GM18502 (cell line): ENCODE results near the gene MOSMO.
"Not testable (repeated sequence)": the region's sequence is repeated elsewhere in the genome, so short reads cannot be mapped to it uniquely, and the experiment has no call there.

Experiments
- ATAC-seq: cut with Tn5 transposase; IDR thresholded peaks from one replicate; pipeline ENCODE4 v1.9.1; 2021; ENCODE audit warnings: mild to moderate bottlenecking; ENCODE audit not compliant: unreplicated experiment, poor library complexity

The MOSMO gene

GRCh38 chr16:22126037-22126558 lies 118.2 kb downstream of the MOSMO start:
- no peak for ATAC-seq

DNA sequence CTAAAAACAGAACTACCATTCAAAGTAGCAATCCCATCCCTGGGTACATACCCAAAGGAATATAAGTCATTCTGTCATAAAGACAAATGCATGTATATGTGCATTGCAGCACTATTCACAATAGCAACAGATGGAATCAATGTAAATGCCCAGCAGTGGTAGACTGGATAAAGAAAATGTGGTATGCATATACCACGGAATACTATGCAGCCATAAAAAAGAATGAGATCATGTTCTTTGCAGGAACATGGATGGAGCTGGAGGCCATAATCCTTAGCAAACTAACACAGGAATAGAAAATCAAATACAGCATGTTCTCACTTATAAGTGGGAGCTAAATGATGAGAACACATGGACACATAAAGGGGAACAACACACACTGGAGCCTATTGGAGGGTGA lies 120.6 kb downstream of the MOSMO start:
- not testable (repeated sequence) for ATAC-seq

DNA sequence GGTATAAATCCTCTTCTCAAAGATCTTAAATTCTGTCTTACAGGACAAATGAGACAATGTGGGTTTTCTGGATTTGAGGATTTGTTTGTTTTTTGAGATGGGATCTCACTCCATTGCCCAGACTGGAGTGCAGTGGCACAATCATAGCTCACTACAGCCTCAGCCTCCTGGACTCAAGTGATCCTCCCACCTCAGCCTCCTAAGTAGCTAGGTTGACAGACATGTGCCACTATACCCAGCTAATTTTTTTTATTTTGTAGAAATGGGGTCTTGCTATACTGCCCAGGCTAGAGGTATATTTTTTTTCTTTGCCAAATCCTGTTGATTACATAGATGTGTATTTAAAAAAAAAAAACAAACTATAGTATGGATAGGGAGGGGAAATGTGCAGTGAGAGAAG lies 122.6 kb downstream of the MOSMO start:
- ATAC-seq, result no peak

- no peak for ATAC-seq
Measured at GRCh38 chr16:22132801-22133200, 124.9 kb downstream of the MOSMO start.
